Mammary epithelial cell (primary cell): Measurements from ENCODE around the gene ERC1.

Experiments
- EZH2 ChIP-seq: IDR thresholded peaks from 2 replicates; pipeline ENCODE4 v1.6.1; 2012; ENCODE audit warnings: low read length, inconsistent platforms, borderline replicate concordance
- TF ChIP-seq, protein P1 (sequence below), 2 donors: IDR thresholded peaks in 1 of 2; conservative IDR thresholded peaks in 1 of 2; 2 replicates each; pipeline ENCODE4 v1.5.1; 2011 to 2012; ENCODE audit warnings: inconsistent platforms in 2 of 2, low read length in 2 of 2, mild to moderate bottlenecking in 2 of 2, control low read depth in 1 of 2, low read depth in 1 of 2; ENCODE audit not compliant: insufficient read depth in 1 of 2; ENCODE audit errors: extremely low read depth in 1 of 2

GRCh38 chr12:1401891-1402290 lies 410.9 kb downstream of the ERC1 start:
- TF ChIP-seq, protein P1, sequence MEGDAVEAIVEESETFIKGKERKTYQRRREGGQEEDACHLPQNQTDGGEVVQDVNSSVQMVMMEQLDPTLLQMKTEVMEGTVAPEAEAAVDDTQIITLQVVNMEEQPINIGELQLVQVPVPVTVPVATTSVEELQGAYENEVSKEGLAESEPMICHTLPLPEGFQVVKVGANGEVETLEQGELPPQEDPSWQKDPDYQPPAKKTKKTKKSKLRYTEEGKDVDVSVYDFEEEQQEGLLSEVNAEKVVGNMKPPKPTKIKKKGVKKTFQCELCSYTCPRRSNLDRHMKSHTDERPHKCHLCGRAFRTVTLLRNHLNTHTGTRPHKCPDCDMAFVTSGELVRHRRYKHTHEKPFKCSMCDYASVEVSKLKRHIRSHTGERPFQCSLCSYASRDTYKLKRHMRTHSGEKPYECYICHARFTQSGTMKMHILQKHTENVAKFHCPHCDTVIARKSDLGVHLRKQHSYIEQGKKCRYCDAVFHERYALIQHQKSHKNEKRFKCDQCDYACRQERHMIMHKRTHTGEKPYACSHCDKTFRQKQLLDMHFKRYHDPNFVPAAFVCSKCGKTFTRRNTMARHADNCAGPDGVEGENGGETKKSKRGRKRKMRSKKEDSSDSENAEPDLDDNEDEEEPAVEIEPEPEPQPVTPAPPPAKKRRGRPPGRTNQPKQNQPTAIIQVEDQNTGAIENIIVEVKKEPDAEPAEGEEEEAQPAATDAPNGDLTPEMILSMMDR (conservative IDR thresholded peaks at IDR 0.05 in 1 of 2, IDR thresholded peaks at IDR 0.05 in 1 of 2; ENCODE audit: extremely low read depth in 1 of 2, insufficient read depth in 1 of 2, low read depth in 1 of 2, low read length in 2 of 2), result no peak
- TF ChIP-seq EZH2, result no peak
